H9 (cell line): ENCODE results near the gene TIMM50. TPM values are rescaled to one million over a fixed set of nuclear protein-coding genes. Genes with fewer than 3 reads are reported as not detected.

Experiments used
- DNase-seq: peaks from one replicate; pipeline ENCODE4 v3.0.0-alpha.2; 2017
- H2AFZ ChIP-seq: one replicate; pipeline ENCODE4 v1.6.1; 2013; ENCODE audit warnings: mild to moderate bottlenecking, low read length, control low read depth, moderate library complexity
- H2AK5ac ChIP-seq: 2 replicates; pipeline ENCODE4 v1.6.1; 2013; ENCODE audit warnings: low read length, control low read depth, mixed read lengths; ENCODE audit not compliant: insufficient read length
- H2BK120ac ChIP-seq: one replicate; pipeline ENCODE4 v1.6.1; 2013; ENCODE audit warnings: low read depth, mild to moderate bottlenecking, low read length, control low read depth, inconsistent platforms; ENCODE audit not compliant: poor library complexity, severe bottlenecking
- H2BK12ac ChIP-seq: 2 replicates; pipeline ENCODE4 v1.6.1; 2013; ENCODE audit warnings: low read length, control low read depth, mixed read lengths, low read depth; ENCODE audit not compliant: insufficient read length
- H2BK15ac ChIP-seq: 2 replicates; pipeline ENCODE4 v1.6.1; 2013; ENCODE audit warnings: low read depth, low read length, control low read depth
- H2BK20ac ChIP-seq: one replicate; pipeline ENCODE4 v1.6.1; 2013; ENCODE audit warnings: low read depth, mild to moderate bottlenecking, low read length, control low read depth, inconsistent platforms; ENCODE audit not compliant: poor library complexity, severe bottlenecking
- H2BK5ac ChIP-seq: 2 replicates; pipeline ENCODE4 v1.6.1; 2013; ENCODE audit warnings: low read length, control low read depth, mixed read lengths; ENCODE audit not compliant: insufficient read length
- H3K14ac ChIP-seq: 2 replicates; pipeline ENCODE4 v1.6.1; 2013; ENCODE audit warnings: low read length, control low read depth; ENCODE audit not compliant: insufficient read depth
- H3K18ac ChIP-seq: 2 replicates; pipeline ENCODE4 v1.6.1; 2013; ENCODE audit warnings: low read depth, mild to moderate bottlenecking, mixed read lengths, low read length, control low read depth; ENCODE audit not compliant: insufficient read length
- H3K23ac ChIP-seq: 2 replicates; pipeline ENCODE4 v1.6.1; 2013; ENCODE audit warnings: low read length, control low read depth, mixed read lengths, low read depth; ENCODE audit not compliant: insufficient read length
- H3K23me2 ChIP-seq: 2 replicates; pipeline ENCODE4 v1.6.1; 2013; ENCODE audit warnings: low read depth, mild to moderate bottlenecking, mixed read lengths, low read length, control low read depth; ENCODE audit not compliant: insufficient read length, poor library complexity, severe bottlenecking
- H3K27ac ChIP-seq: 2 replicates; pipeline ENCODE4 v1.5.1; 2013; ENCODE audit warnings: low read length, control low read depth, mixed read lengths, low read depth; ENCODE audit not compliant: insufficient read length
- H3K27me3 ChIP-seq: 2 replicates; pipeline ENCODE4 v1.6.1; 2013; ENCODE audit warnings: low read length, control low read depth, inconsistent platforms; ENCODE audit not compliant: insufficient read depth
- H3K4ac ChIP-seq: 2 replicates; pipeline ENCODE4 v1.6.1; 2013; ENCODE audit warnings: low read depth, mild to moderate bottlenecking, control low read depth, inconsistent platforms, low read length, moderate library complexity
- H3K4me1 ChIP-seq: 2 replicates; pipeline ENCODE4 v1.6.1; 2013; ENCODE audit warnings: low read length, control low read depth, inconsistent platforms; ENCODE audit not compliant: insufficient read depth
- H3K4me2 ChIP-seq: 2 replicates; pipeline ENCODE4 v1.6.1; 2013; ENCODE audit warnings: low read length, control low read depth, mixed read lengths; ENCODE audit not compliant: insufficient read length, insufficient read depth
- H3K56ac ChIP-seq: 2 replicates; pipeline ENCODE4 v1.6.1; 2013; ENCODE audit warnings: low read depth, mild to moderate bottlenecking, mixed read lengths, low read length, control low read depth; ENCODE audit not compliant: insufficient read length
- H3K79me1 ChIP-seq: 2 replicates; pipeline ENCODE4 v1.6.1; 2013; ENCODE audit warnings: low read depth, mild to moderate bottlenecking, moderate library complexity, low read length, control low read depth, inconsistent platforms; ENCODE audit not compliant: insufficient read depth, poor library complexity, severe bottlenecking
- H3K79me2 ChIP-seq: 2 replicates; pipeline ENCODE4 v1.6.1; 2013; ENCODE audit warnings: low read length, control low read depth, inconsistent platforms; ENCODE audit not compliant: insufficient read depth
- H3K9ac ChIP-seq: 2 replicates; pipeline ENCODE4 v1.6.1; 2013; ENCODE audit warnings: low read length, control low read depth, mixed read lengths; ENCODE audit not compliant: insufficient read length; ENCODE audit errors: extremely low read depth
- H3K9me3 ChIP-seq: one replicate; pipeline ENCODE4 v1.6.1; 2013; ENCODE audit warnings: low read depth, low read length, inconsistent platforms; ENCODE audit not compliant: control insufficient read depth
- H3T11ph ChIP-seq: one replicate; pipeline ENCODE4 v1.6.1; 2013; ENCODE audit warnings: mild to moderate bottlenecking, low read length, control low read depth, inconsistent platforms
- H4K20me1 ChIP-seq: one replicate; pipeline ENCODE4 v1.6.1; 2013; ENCODE audit not compliant: control insufficient read depth, insufficient read length, insufficient read depth
- H4K5ac ChIP-seq: 2 replicates; pipeline ENCODE4 v1.6.1; 2013; ENCODE audit warnings: low read depth, mild to moderate bottlenecking, mixed read lengths, low read length, control low read depth; ENCODE audit not compliant: insufficient read length
- H4K8ac ChIP-seq: replicated peaks from 2 replicates; pipeline ENCODE4 v1.6.1; 2013; ENCODE audit warnings: low read length, control low read depth, mixed read lengths, low read depth; ENCODE audit not compliant: insufficient read length
- H4K91ac ChIP-seq: 2 replicates; pipeline ENCODE4 v1.6.1; 2013; ENCODE audit warnings: low read depth, mild to moderate bottlenecking, moderate library complexity, mixed read lengths, low read length, control low read depth; ENCODE audit not compliant: insufficient read length
- H3K27ac Mint-ChIP-seq, 3 experiments: 2 replicates in 2 of 3; 3 replicates in 1 of 3; pipeline ENCODE4 v1.8.0; 2020 to 2021; ENCODE audit warnings: mixed read lengths in 3 of 3, mild to moderate bottlenecking in 1 of 3, moderate library complexity in 1 of 3
- H3K27me3 Mint-ChIP-seq: 2 replicates; pipeline ENCODE4 v1.8.0; 2021; ENCODE audit warnings: low read depth, mild to moderate bottlenecking, moderate library complexity, mixed read lengths
- H3K36me3 Mint-ChIP-seq, 3 experiments: 2 replicates in 2 of 3; 3 replicates in 1 of 3; pipeline ENCODE4 v1.8.0; 2020 to 2021; ENCODE audit warnings: low read depth in 3 of 3, mixed read lengths in 3 of 3; ENCODE audit not compliant: insufficient read depth in 1 of 3
- H3K4me1 Mint-ChIP-seq, 2 experiments: 2 replicates each; pipeline ENCODE4 v1.8.0; 2020; ENCODE audit warnings: mixed read lengths in 2 of 2
- H3K4me3 Mint-ChIP-seq, 2 experiments: 2 replicates in 1 of 2; 3 replicates in 1 of 2; pipeline ENCODE4 v1.8.0; 2020 to 2021; ENCODE audit warnings: mild to moderate bottlenecking in 2 of 2, mixed read lengths in 2 of 2, moderate library complexity in 1 of 2
- H3K9me3 Mint-ChIP-seq, 2 experiments: 2 replicates in 1 of 2; 3 replicates in 1 of 2; pipeline ENCODE4 v1.8.0; 2020; ENCODE audit warnings: mild to moderate bottlenecking in 2 of 2, mixed read lengths in 2 of 2, moderate library complexity in 1 of 2
- CTCF ChIP-seq: fragments of 200-600 bp; sonication (generic); conservative IDR thresholded peaks from 3 replicates; pipeline ENCODE4 v1.8.0; 2021; ENCODE audit warnings: antibody characterized with exemption, mild to moderate bottlenecking
- WGBS: extraction: QIAGEN DNeasy Blood & Tissue Kit; methylation state at CpG from one replicate; pipeline ENCODE4 v1.1.7; 2013; ENCODE audit warnings: missing lambda C conversion rate, low lambda C conversion rate, mixed read lengths; ENCODE audit not compliant: insufficient read length; ENCODE audit errors: extremely low coverage; 5-methylcytosine and 5-hydroxymethylcytosine counted together
- total RNA-seq: library from RNA; stranded (reverse); gene quantifications from 2 replicates; pipeline ENCODE4 v1.2.1, GENCODE V29; 2021

TIMM50 gene
- total RNA-seq, 1 experiment from 2014 or later: 128 TPM

- Histone ChIP-seq H3T11ph (no peak overlapping the region), H2BK120ac (no peak overlapping the region), H3K27ac (no peak overlapping the region), H4K20me1 (no peaks in the 10 kb centered on the region), H2AK5ac (no peak overlapping the region), H2AFZ (no peak overlapping the region), H3K4me2 (no peak overlapping the region), H3K4ac (no peak overlapping the region), H3K9me3 (no peaks in the 10 kb centered on the region), H3K18ac (no peak overlapping the region), H2BK5ac (no peak overlapping the region), H3K79me1 (no peaks in the 10 kb centered on the region), H3K23ac (no peak overlapping the region), H3K4me1 (no peaks in the 10 kb centered on the region), H4K5ac (no peak overlapping the region), H2BK20ac (no peak overlapping the region), H4K91ac (no peak overlapping the region), H2BK15ac (no peak overlapping the region), H3K27me3 (no peaks in the 10 kb centered on the region), H3K14ac (no peak overlapping the region), H3K9ac (no peak overlapping the region), H2BK12ac (no peak overlapping the region), H3K79me2 (no peaks in the 10 kb centered on the region), H3K56ac (no peak overlapping the region), H3K23me2 (no peaks in the 10 kb centered on the region), H4K8ac (no peak overlapping the region)
- Mint-ChIP-seq H3K4me1 (peaks cover 3 to 10% of the 10 kb centered on the region in 2 experiments; a peak in 3 of 4 replicates), H3K9me3 (no peaks in the 10 kb centered on the region), H3K36me3 (peaks cover 22 to 41% (median 27%) of the 10 kb centered on the region in 3 experiments), H3K27ac (no peak overlapping the region), H3K4me3 (no peak overlapping the region), H3K27me3 (peaks cover 10% of the 10 kb centered on the region)
- WGBS: no CpG with 5 or more reads among the region's 6 CpGs
- DNase-seq: no peak
- no peak for TF ChIP-seq CTCF
These were observed 11.6 kb downstream of the TIMM50 start for GRCh38 chr19:39492225-39492624.
